ENCODE data around the gene PAQR3. TPM values are rescaled to one million over a fixed set of nuclear protein-coding genes. Genes with fewer than 3 reads are reported as not detected.
A peak's percentile ranks its signal among the peaks of the same experiment; 100 is the strongest.

Gene PAQR3
- total RNA-seq, 2 experiments from 2014 or later, result 10.2 to 11.4 TPM

GRCh38 chr4:78940752-78941151 lies 1.5 kb upstream of the PAQR3 start:
- Mint-ChIP-seq H3K36me3 (ENCODE audit: low read depth) (peaks cover 5% of the 10 kb centered on the region), H3K27me3 (peaks cover 9% of the 10 kb centered on the region), H3K4me1 (ENCODE audit: low read depth) (peaks cover 41% of the 10 kb centered on the region), H3K4me3 (no peak overlapping the region), H3K27ac (no peak overlapping the region), H3K9me3 (no peaks in the 10 kb centered on the region)
- ATAC-seq, result no peak
- intact Hi-C loops (cut with micrococcal nuclease), result no loop called here
- DNase-seq, result peak; percentile 20
- CTCF ChIA-PET, result interaction anchor here (2.1 kb wide), 1 partner anchor 12 kb away, joined by 13 read pairs; no protein-coding TSS in a partner anchor
- POLR2A ChIA-PET, result no interaction called here
- TF ChIP-seq, protein P1, sequence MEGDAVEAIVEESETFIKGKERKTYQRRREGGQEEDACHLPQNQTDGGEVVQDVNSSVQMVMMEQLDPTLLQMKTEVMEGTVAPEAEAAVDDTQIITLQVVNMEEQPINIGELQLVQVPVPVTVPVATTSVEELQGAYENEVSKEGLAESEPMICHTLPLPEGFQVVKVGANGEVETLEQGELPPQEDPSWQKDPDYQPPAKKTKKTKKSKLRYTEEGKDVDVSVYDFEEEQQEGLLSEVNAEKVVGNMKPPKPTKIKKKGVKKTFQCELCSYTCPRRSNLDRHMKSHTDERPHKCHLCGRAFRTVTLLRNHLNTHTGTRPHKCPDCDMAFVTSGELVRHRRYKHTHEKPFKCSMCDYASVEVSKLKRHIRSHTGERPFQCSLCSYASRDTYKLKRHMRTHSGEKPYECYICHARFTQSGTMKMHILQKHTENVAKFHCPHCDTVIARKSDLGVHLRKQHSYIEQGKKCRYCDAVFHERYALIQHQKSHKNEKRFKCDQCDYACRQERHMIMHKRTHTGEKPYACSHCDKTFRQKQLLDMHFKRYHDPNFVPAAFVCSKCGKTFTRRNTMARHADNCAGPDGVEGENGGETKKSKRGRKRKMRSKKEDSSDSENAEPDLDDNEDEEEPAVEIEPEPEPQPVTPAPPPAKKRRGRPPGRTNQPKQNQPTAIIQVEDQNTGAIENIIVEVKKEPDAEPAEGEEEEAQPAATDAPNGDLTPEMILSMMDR (IDR thresholded peaks at IDR 0.05), result no peak

GRCh38 chr4:78939667-78940008 lies 400 bp upstream of the PAQR3 start:
- H3K36me3 Mint-ChIP-seq (ENCODE audit: low read depth), result peaks cover 5% of the 10 kb centered on the region
- H3K4me3 Mint-ChIP-seq, result peak overlapping the region; percentile 97
- intact Hi-C loops (cut with micrococcal nuclease), result no loop called here
- ChIA-PET CTCF (interaction anchor here (1.1 to 2.1 kb wide), 2 partner anchors 13 to 1263 kb away, joined by 3 to 13 read pairs; no protein-coding TSS in a partner anchor), POLR2A (interaction anchor here (1.2 kb wide), 1 partner anchor 25 kb away, joined by 3 read pairs; no protein-coding TSS in a partner anchor)
- peak overlapping the region; percentile 80 for H3K27ac Mint-ChIP-seq
- peak; percentile 28 for DNase-seq
- H3K4me1 Mint-ChIP-seq (ENCODE audit: low read depth), result peaks cover 40% of the 10 kb centered on the region
- TF ChIP-seq, protein P1 (IDR thresholded peaks at IDR 0.05), result no peak
- H3K9me3 Mint-ChIP-seq, result no peaks in the 10 kb centered on the region
- peak; percentile 34 for ATAC-seq
- H3K27me3 Mint-ChIP-seq, result peaks cover 3% of the 10 kb centered on the region

GRCh38 chr4:78938474-78938867 lies 767 bp downstream of the PAQR3 start:
- ChIA-PET POLR2A (interaction anchor here (0.6 to 1.2 kb wide), 2 partner anchors 24 to 33 kb away, joined by 3 read pairs; no protein-coding TSS in a partner anchor), CTCF (interaction anchor here (2.1 kb wide), 1 partner anchor 14 kb away, joined by 13 read pairs; no protein-coding TSS in a partner anchor)
- peak overlapping the region; percentile 87 for H3K27ac Mint-ChIP-seq
- ATAC-seq (no peak), DNase-seq (no peak)
- H3K4me3 Mint-ChIP-seq, result peak overlapping the region; percentile 97
- H3K36me3 Mint-ChIP-seq (ENCODE audit: low read depth), result peaks cover 5% of the 10 kb centered on the region
- intact Hi-C loops (cut with micrococcal nuclease), result no loop called here
- TF ChIP-seq, protein P1 (IDR thresholded peaks at IDR 0.05), result no peak
- no peaks in the 10 kb centered on the region for H3K9me3 Mint-ChIP-seq
- peaks cover 3% of the 10 kb centered on the region for H3K27me3 Mint-ChIP-seq
- peaks cover 36% of the 10 kb centered on the region for H3K4me1 Mint-ChIP-seq (ENCODE audit: low read depth)

GRCh38 chr4:78937837-78938236 lies 1.4 kb downstream of the PAQR3 start:
- Mint-ChIP-seq H3K36me3 (ENCODE audit: low read depth) (peaks cover 5% of the 10 kb centered on the region), H3K9me3 (no peaks in the 10 kb centered on the region), H3K4me3 (peak overlapping the region; percentile 61), H3K27ac (no peak overlapping the region), H3K27me3 (peaks cover 3% of the 10 kb centered on the region), H3K4me1 (ENCODE audit: low read depth) (peaks cover 36% of the 10 kb centered on the region)
- TF ChIP-seq, protein P1 (IDR thresholded peaks at IDR 0.05), result no peak
- ATAC-seq (no peak), DNase-seq (no peak)
- ChIA-PET CTCF (interaction anchor here (0.7 kb wide), 1 partner anchor 15 kb away, joined by 4 read pairs; no protein-coding TSS in a partner anchor), POLR2A (interaction anchor here (0.6 to 0.7 kb wide), 2 partner anchors 34 to 1025 kb away, joined by 3 to 4 read pairs; no protein-coding TSS in a partner anchor)
- intact Hi-C loops (cut with micrococcal nuclease), result no loop called here

DNA sequence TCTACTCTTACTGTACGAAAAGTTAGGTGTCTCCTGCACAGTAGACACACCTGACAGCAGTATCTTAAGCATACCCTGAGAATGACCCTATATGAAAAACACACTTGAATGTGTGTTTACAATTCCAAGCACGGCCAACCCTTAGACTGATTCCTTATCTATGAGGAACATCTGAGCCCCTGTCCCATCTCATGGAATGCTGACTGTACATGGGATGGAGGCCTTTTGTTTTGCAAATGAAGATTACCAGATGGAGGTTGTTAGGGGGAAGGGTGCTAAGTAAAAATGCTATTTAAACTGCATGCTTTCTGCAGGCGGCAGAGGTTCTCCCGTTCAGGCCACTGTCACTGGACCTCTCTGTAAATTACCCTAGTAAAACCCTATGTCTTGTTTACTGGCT lies 2.2 kb downstream of the PAQR3 start:
- ChIA-PET POLR2A (no interaction called here), CTCF (no interaction called here)
- H3K27me3 Mint-ChIP-seq, result peaks cover 1% of the 10 kb centered on the region
- H3K27ac Mint-ChIP-seq, result no peak overlapping the region
- peaks cover 36% of the 10 kb centered on the region for H3K4me1 Mint-ChIP-seq (ENCODE audit: low read depth)
- H3K9me3 Mint-ChIP-seq, result no peaks in the 10 kb centered on the region
- no peak overlapping the region for H3K4me3 Mint-ChIP-seq
- intact Hi-C loops (cut with micrococcal nuclease), result no loop called here
- DNase-seq (no peak), ATAC-seq (no peak)
- H3K36me3 Mint-ChIP-seq (ENCODE audit: low read depth), result peaks cover 5% of the 10 kb centered on the region
- TF ChIP-seq, protein P1 (IDR thresholded peaks at IDR 0.05), result no peak

Measured in activated CD8-positive, alpha-beta T cell treated with anti-CD3 and anti-CD28 coated beads for 36 hours (primary cell).